Endothelial cell of umbilical vein (primary cell): ENCODE data around the gene LGALS1. TPM values are rescaled to one million over a fixed set of nuclear protein-coding genes. Genes with fewer than 3 reads are reported as not detected.

Experiments
- Bru-seq: library from RNA; stranded (reverse); fragments of 400-500 nt; gene quantifications from one replicate; lab custom pipeline; 2021; lab: Mats Ljungman, UMichigan
- BruChase-seq, 2 experiments: library from RNA; stranded (reverse); fragments of 400-500 nt; gene quantifications; one replicate each; lab custom pipeline; 2021; lab: Mats Ljungman, UMichigan
- BruUV-seq: library from RNA; stranded (reverse); fragments of 400-500 nt; replicated peaks from 2 replicates; lab custom pipeline; 2021; lab: Mats Ljungman, UMichigan
- CTCF ChIA-PET: fragments of 300-600, 350-600 bp; sonication (Branson Sonifier 250); formaldehyde crosslinking; loops from one replicate; lab custom pipeline; 2021; ENCODE audit warnings: antibody characterized with exemption, inconsistent platforms; lab: Charles Lee
- POLR2A ChIA-PET: fragments of 300-600, 350-600 bp; sonication (Branson Sonifier 250); formaldehyde crosslinking; loops from one replicate; lab custom pipeline; 2021; ENCODE audit warnings: antibody characterized with exemption, inconsistent platforms; lab: Charles Lee
- DNase-seq: peaks from one replicate; pipeline ENCODE4 v3.0.0-alpha.2; 2011; ENCODE audit warnings: low read depth, low spot score
- FAIRE-seq: peaks from 2 replicates; lab custom pipeline; 2011; peaks lifted over from hg19 to GRCh38; lab: Jason Lieb, UNC
- H2AFZ ChIP-seq: 2 replicates; pipeline ENCODE4 v1.6.0; 2012; ENCODE audit warnings: low read depth, low read length, control low read depth, inconsistent platforms
- H3K27ac ChIP-seq: 2 replicates; pipeline ENCODE4 v1.5.1; 2011; ENCODE audit warnings: low read depth, mild to moderate bottlenecking, control low read depth, low read length, moderate library complexity; ENCODE audit not compliant: insufficient read depth
- H3K27me3 ChIP-seq, 2 experiments: 2 replicates each; pipeline versions ENCODE4 v1.6.0 to v1.6.1; 2011; ENCODE audit warnings: low read length in 2 of 2, mixed read lengths in 1 of 2; ENCODE audit not compliant: control insufficient read depth in 2 of 2, insufficient read depth in 2 of 2
- H3K36me3 ChIP-seq, 2 experiments: 2 replicates in 1 of 2; 3 replicates in 1 of 2; pipeline ENCODE4 v1.5.1; 2011; ENCODE audit warnings: low read length in 2 of 2, mild to moderate bottlenecking in 1 of 2, moderate library complexity in 1 of 2; ENCODE audit not compliant: control insufficient read depth in 2 of 2, insufficient read depth in 2 of 2; ENCODE audit errors: extremely low read depth in 1 of 2
- H3K4me1 ChIP-seq: 3 replicates; pipeline ENCODE4 v1.5.1; 2011; ENCODE audit warnings: mild to moderate bottlenecking, low read length; ENCODE audit not compliant: control insufficient read depth, insufficient read depth; ENCODE audit errors: extremely low read depth
- H3K4me2 ChIP-seq: 2 replicates; pipeline ENCODE4 v1.6.1; 2011; ENCODE audit warnings: low read length, control low read depth, mixed read lengths; ENCODE audit not compliant: insufficient read depth
- H3K4me3 ChIP-seq, 3 experiments: fragments of 200-600 bp in 1 of 3; sonication (generic), shearing (Covaris generic) in 1 of 3; replicated peaks in 1 of 3; 2 replicates each; pipeline ENCODE4 v1.5.1; 2011 to 2016; ENCODE audit warnings: control low read depth in 3 of 3, low read length in 3 of 3, mild to moderate bottlenecking in 2 of 3, inconsistent platforms in 1 of 3, low read depth in 1 of 3, moderate library complexity in 1 of 3; ENCODE audit not compliant: insufficient read depth in 1 of 3
- H3K79me2 ChIP-seq: 2 replicates; pipeline ENCODE4 v1.6.0; 2012; ENCODE audit warnings: low read length, inconsistent platforms; ENCODE audit not compliant: control insufficient read depth, insufficient read depth
- H3K9ac ChIP-seq: replicated peaks from 2 replicates; pipeline ENCODE3; 2011; ENCODE audit warnings: low read length, control low read depth; ENCODE audit not compliant: insufficient read depth; ENCODE audit errors: extremely low read depth
- H3K9me1 ChIP-seq: replicated peaks from 3 replicates; pipeline ENCODE4 v1.6.0; 2011; ENCODE audit warnings: mild to moderate bottlenecking, low read length; ENCODE audit not compliant: control insufficient read depth, insufficient read depth; ENCODE audit errors: extremely low read depth
- H3K9me3 ChIP-seq: replicated peaks from 2 replicates; pipeline ENCODE4 v1.5.1; 2012; ENCODE audit warnings: low read length, inconsistent platforms; ENCODE audit not compliant: control insufficient read depth, insufficient read depth
- H4K20me1 ChIP-seq: replicated peaks from 2 replicates; pipeline ENCODE3; 2011; ENCODE audit warnings: mild to moderate bottlenecking, low read length; ENCODE audit not compliant: control insufficient read depth, insufficient read depth; ENCODE audit errors: extremely low read depth
- CTCF ChIP-seq, 2 donors: IDR thresholded peaks; 1 replicate in 1 of 2; 2 replicates in 1 of 2; pipeline ENCODE4 v1.5.1; 2011; ENCODE audit warnings: low read length in 2 of 2, mild to moderate bottlenecking in 2 of 2, moderate library complexity in 2 of 2, control low read depth in 1 of 2, inconsistent platforms in 1 of 2, low read depth in 1 of 2; ENCODE audit not compliant: insufficient read depth in 1 of 2; ENCODE audit errors: extremely low read depth in 1 of 2
- FOS ChIP-seq: IDR thresholded peaks from 2 replicates; pipeline ENCODE4 v1.6.1; 2011; ENCODE audit warnings: mild to moderate bottlenecking, low read length, moderate library complexity, borderline replicate concordance; ENCODE audit not compliant: insufficient read depth
- GATA2 ChIP-seq: IDR thresholded peaks from 2 replicates; pipeline ENCODE4 v1.7.0; 2011; ENCODE audit warnings: low read depth, mild to moderate bottlenecking, moderate library complexity, mixed read lengths, low read length; ENCODE audit not compliant: insufficient read length, insufficient read depth
- JUN ChIP-seq: IDR thresholded peaks from 2 replicates; pipeline ENCODE4 v1.6.1; 2011; ENCODE audit warnings: borderline replicate concordance, low read depth; ENCODE audit not compliant: insufficient read length, insufficient read depth
- MAX ChIP-seq: IDR thresholded peaks from 2 replicates; pipeline ENCODE4 v1.6.1; 2011; ENCODE audit not compliant: insufficient read depth, insufficient read length
- MYC ChIP-seq: IDR thresholded peaks from one replicate; pipeline ENCODE4 v1.6.1; 2011; ENCODE audit warnings: mild to moderate bottlenecking, low read depth, low read length
- POLR2A ChIP-seq: IDR thresholded peaks from 2 replicates; pipeline ENCODE4 v1.6.1; 2012; ENCODE audit warnings: low read depth, mild to moderate bottlenecking, control low read depth, low read length
- POLR2AphosphoS5 ChIP-seq: IDR thresholded peaks from 2 replicates; pipeline ENCODE4 v1.6.1; 2012; ENCODE audit warnings: low read depth, mild to moderate bottlenecking, control low read depth, low read length, moderate library complexity; ENCODE audit not compliant: insufficient read depth
- dilution Hi-C: fragments of 300-500 bp; cut with MboI; formaldehyde crosslinking; loops from one replicate; pipeline ENCODE4 v1.15.0; 2019; ENCODE audit warnings: low sequenced_read_pairs; ENCODE audit not compliant: extremely low pct_ligation_motif_present
- intact Hi-C: fragments of 100-400 bp; cut with micrococcal nuclease; formaldehyde crosslinking; loops from one replicate; pipeline ENCODE4 v1.10.0; 2022
- long read RNA-seq: library from polyadenylated mRNA; stranded (forward); transcript quantifications from one replicate; pipeline ENCODE4 v2.0.0, GENCODE V29; 2021
- polyA minus RNA-seq, 3 experiments: library from RNA; depleted of rRNA, polyadenylated mRNA; stranded (reverse); fragments of >200 nt; gene quantifications; 1 replicate in 1 of 3; 2 replicates in 2 of 3; pipeline ENCODE4 v1.2.3, GENCODE V29; 2011
- polyA plus RNA-seq, 4 experiments: library from polyadenylated mRNA; depleted of rRNA in 3 of 4; stranded (reverse) in 3 of 4; unstranded in 1 of 4; fragments of >200 nt; gene quantifications; 2 replicates each; pipeline versions ENCODE4 v1.2.1 to v1.2.3, GENCODE V29; 2011 to 2012; ENCODE audit warnings: missing spikeins in 1 of 4
- total RNA-seq: library from RNA; stranded (reverse); gene quantifications from 2 replicates; pipeline ENCODE4 v1.2.3, GENCODE V29; 2021

Gene LGALS1
- total RNA-seq: 2,698 and 3,340 TPM in 2 replicates
- 13,642 and 14,745 TPM in 2 replicates for polyA plus RNA-seq
- polyA plus RNA-seq (2011; cell fraction: cytosol; rRNA removed): 7,658 and 7,748 TPM in 2 replicates
- 1,908 and 1,936 TPM in 2 replicates for polyA plus RNA-seq (2011; cell fraction: nucleus; rRNA removed)
- 4,419 and 5,787 TPM in 2 replicates for polyA plus RNA-seq (2012)
- 3,664 and 4,504 TPM in 2 replicates for polyA minus RNA-seq
- 162 TPM for polyA minus RNA-seq (2011; cell fraction: cytosol; rRNA and poly(A)+ RNA removed)
- 352 and 404 TPM in 2 replicates for polyA minus RNA-seq (2011; cell fraction: nucleus; rRNA and poly(A)+ RNA removed)
- Bru-seq, nascent RNA: percentile 98 among the genes with signal in this experiment
- percentile 99 among the genes with signal in this experiment for BruChase-seq, experiment 1, labeled RNA remaining after a 6-hour chase
- percentile 98 among the genes with signal in this experiment for BruChase-seq, experiment 2, labeled RNA remaining after a 2-hour chase
- long read RNA-seq, transcript LGALS1-201 (4 exons, 560 nt): major isoform, 5,387 of 5,701 reads
- long read RNA-seq, transcript LGALS1-202 (4 exons, 637 nt): minor isoform, 8 of 5,701 reads
- long read RNA-seq, partial matches to known transcripts: 114 of 5,701 reads
- long read RNA-seq, other reads (novel, unspliced or antisense): 192 of 5,701 reads

DNA sequence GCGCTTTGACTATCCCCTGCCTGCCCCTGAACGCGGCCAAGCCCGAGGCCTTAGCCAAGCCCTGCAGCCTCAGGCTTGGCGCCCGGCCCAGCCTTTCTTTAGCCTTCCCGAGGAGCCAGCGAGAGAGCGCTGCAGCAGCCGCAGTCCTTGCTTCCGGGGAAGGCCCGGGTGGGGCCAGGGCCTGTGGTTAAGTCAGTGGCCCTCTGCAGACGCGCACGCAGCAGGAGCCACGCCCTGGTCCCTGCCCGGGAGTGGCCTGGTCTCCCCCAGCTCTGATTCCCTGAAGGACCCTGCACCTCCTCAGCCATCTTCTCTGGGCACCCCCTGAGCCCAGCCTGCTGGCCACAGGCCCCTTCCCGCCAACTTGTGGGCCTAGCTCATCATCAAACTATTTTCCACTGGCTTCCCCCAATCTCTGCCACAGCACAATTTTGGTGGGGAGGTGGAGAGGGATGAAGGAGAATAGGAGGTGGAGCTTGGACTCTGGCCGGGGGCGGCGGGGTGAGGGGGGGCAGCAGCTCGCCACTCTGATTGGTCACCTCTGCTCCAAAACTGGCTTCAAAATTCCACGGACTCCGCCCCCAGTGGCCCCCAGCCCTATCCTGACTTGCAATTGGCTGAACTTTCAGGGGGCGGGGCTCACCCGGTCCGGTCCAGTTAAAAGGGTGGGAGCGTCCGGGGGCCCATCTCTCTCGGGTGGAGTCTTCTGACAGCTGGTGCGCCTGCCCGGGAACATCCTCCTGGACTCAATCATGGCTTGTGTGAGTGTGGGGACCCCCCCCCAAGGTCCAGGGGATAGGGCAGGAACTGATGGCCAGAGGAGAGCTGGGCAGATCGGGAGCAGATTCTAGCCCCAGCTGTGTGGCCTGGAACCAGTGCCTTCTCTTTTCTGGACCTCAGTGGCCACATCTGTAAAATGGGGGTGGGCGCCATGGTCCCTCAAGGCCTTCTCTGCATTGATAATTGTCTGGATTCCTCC is at the start of gene LGALS1:
Gene LGALS1, plus strand, starts transcription at position 686 of the 979 bp plus-strand sequence. Its CDS starts 67 bp downstream, at position 753.
- Histone ChIP-seq H3K27ac (peak within 1 kb of the TSS; percentile 81), H3K4me1 (peaks cover 9% of the 10 kb centered on the region), H3K9me3 (no peaks in the 10 kb centered on the region), H2AFZ (peak within 1 kb of the TSS; percentile 16), H3K4me3 (peak within 1 kb of the TSS; percentile 63 to 76 (median 66)), H3K9me1 (no peaks in the 10 kb centered on the region), H3K36me3 (peaks cover 7 to 8% of the 10 kb centered on the region in 2 experiments), H3K79me2 (peaks cover 28% of the 10 kb centered on the region), H3K4me2 (peak within 1 kb of the TSS; percentile 79), H3K9ac (peak within 1 kb of the TSS; percentile 54), H3K27me3 (no peaks in the 10 kb centered on the region), H4K20me1 (no peaks in the 10 kb centered on the region)
- intact Hi-C loops: loop anchor here (1.0 to 5.0 kb wide), 5 partner anchors 17 to 117 kb away; partner anchors contain the start of genes CDC42EP1 and PDXP
- dilution Hi-C loops: no loop called here
- no peak for TF ChIP-seq MAX
- no peak for TF ChIP-seq JUN
- TF ChIP-seq MYC: no peak
- no peak for TF ChIP-seq GATA2
- TF ChIP-seq POLR2AphosphoS5: peak; percentile 93
- TF ChIP-seq CTCF (IDR thresholded peaks at IDR 0.05; ENCODE audit: extremely low read depth in 1 of 2, insufficient read depth in 1 of 2, low read depth in 1 of 2, low read length in 2 of 2): no peak
- peak; percentile 98 for TF ChIP-seq POLR2A
- no peak for TF ChIP-seq FOS
- BruUV-seq: TSS peak; percentile 78
- DNase-seq (peak; percentile 86), FAIRE-seq (peak; percentile 99)
- ChIA-PET CTCF (interaction anchor here (0.7 to 4.0 kb wide), 6 partner anchors 13 to 83 kb away, joined by 3 to 70 read pairs (median 10); partner anchors contain the start of gene PDXP), POLR2A (interaction anchor here (0.6 to 1.6 kb wide), 4 partner anchors 11 to 36 kb away, joined by 3 to 8 read pairs (median 6); partner anchors contain the start of genes NOL12, PDXP and SH3BP1)
